GM12874 (cell line): Measurements from ENCODE around the gene SCN5A.
A peak's percentile ranks its signal among the peaks of the same experiment; 100 is the strongest.

ENCODE experiments used
- CTCF ChIP-seq: IDR thresholded peaks from 2 replicates; pipeline ENCODE4 v1.5.1; 2011; ENCODE audit warnings: low read depth, mild to moderate bottlenecking, control low read depth, low read length, moderate library complexity; ENCODE audit not compliant: insufficient read depth

SCN5A gene

GRCh38 chr3:38634111-38634510, 15.4 kb downstream of the SCN5A start:
- TF ChIP-seq CTCF: no peak

DNA sequence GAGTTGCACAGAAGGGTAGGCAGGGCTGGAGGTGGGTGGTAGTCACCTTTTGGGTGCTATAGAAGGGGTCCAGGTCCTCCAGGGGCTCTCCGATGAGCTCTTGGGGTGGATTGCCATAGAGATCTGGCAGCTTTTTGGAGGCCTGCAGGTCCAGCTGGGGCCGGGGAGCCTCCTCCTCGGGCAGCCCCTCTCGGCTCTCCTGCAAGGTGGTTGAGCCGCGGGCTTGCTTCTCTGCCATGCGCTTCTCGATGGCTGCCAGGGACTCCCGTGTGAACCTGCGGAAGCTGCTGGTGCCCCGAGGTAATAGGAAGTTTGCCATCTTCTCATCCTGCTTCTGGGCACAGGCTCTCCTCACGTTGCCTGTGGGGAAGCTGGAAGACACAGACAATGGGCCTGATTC, 16.5 kb downstream of the SCN5A start:
- TF ChIP-seq CTCF: no peak

GRCh38 chr3:38630606-38631005, 18.9 kb downstream of the SCN5A start:
- no peak for TF ChIP-seq CTCF

DNA sequence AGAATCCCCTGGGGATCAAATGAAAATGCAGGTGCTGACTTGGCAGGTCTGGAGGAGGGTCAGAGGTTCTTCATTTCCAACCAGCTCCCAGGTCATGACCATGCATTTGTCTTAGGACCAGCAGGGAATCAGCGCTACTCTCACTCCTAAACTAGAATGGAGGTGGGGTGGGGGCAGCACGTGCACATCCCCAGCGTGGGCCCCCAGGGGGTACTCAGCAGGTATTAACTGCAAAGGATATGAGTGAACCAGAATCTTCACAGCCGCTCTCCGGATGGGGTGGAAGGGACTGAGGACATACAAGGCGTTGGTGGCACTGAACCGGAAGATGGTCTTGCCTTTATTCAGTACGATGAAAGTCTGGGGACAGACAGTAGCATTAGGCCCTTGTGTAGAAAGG, 19.4 kb downstream of the SCN5A start:
- TF ChIP-seq CTCF: no peak

GRCh38 chr3:38628835-38629234, 20.7 kb downstream of the SCN5A start:
- no peak for TF ChIP-seq CTCF

- TF ChIP-seq CTCF: peak; percentile 72
These were observed 21.5 kb downstream of the SCN5A start for GRCh38 chr3:38627956-38628355.

GRCh38 chr3:38626171-38626570, 23.3 kb downstream of the SCN5A start:
- TF ChIP-seq CTCF: no peak

DNA sequence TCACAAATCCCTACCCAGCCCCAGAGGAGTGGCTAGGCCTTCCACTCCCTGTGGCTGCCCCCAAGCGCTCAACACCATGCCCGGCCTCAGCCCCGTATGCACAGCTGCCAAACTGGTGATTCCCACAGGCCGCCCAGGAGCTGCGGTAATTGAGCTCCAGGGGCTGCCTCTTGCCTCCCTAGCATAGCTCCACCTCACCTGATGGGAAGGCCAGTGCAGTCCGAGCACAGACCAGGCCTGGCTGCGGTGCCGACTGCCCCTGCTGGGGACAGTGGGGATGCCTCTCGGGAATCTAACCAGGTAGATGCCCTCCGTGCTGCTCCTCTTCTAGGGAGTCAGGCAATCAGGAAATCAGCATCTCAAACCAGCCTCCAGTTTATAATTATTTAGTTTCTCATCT, 25.9 kb downstream of the SCN5A start:
- TF ChIP-seq CTCF: no peak
